ENCODE results near the gene TRAK1. TPM values are rescaled to one million over a fixed set of nuclear protein-coding genes. Genes with fewer than 3 reads are reported as not detected.
"Not testable (repeated sequence)": the region's sequence is repeated elsewhere in the genome, so short reads cannot be mapped to it uniquely, and the experiment has no call there.

Gene TRAK1
- polyA plus RNA-seq, 3 donors: 6.6 to 40.8 (median 7.0) TPM

GRCh38 chr3:42043099-42043813 lies 47.9 kb upstream of the TRAK1 start:
- Histone ChIP-seq H3K9ac (ENCODE audit: insufficient read depth, low read length, poor library complexity, severe bottlenecking) (no peak overlapping the region), H2AFZ (ENCODE audit: insufficient read depth, low read depth, low read length, poor library complexity, severe bottlenecking) (no peak overlapping the region), H4K20me1 (ENCODE audit: insufficient read depth, low read length) (peaks cover 98% of the 10 kb centered on the region), H3K9me3 (replicated peaks in 1 of 2; ENCODE audit: control insufficient read depth in 1 of 2, insufficient read depth in 1 of 2, low read length in 2 of 2) (no peaks in the 10 kb centered on the region), H3K27me3 (ENCODE audit: control insufficient read depth in 2 of 2, insufficient read depth in 2 of 2, low read length in 2 of 2) (no peaks in the 10 kb centered on the region), H3K4me1 (ENCODE audit: control insufficient read depth in 1 of 2, insufficient read depth in 2 of 2, low read length in 2 of 2) (peaks cover 0 to under 1% of the 10 kb centered on the region in 2 donors), H3K4me3 (replicated peaks in 1 of 3; ENCODE audit: low read depth in 2 of 3, low read length in 3 of 3) (no peak overlapping the region), H3K79me2 (ENCODE audit: insufficient read depth, low read length) (peaks cover 97% of the 10 kb centered on the region), H3K27ac (ENCODE audit: low read depth in 1 of 2, low read length in 2 of 2) (no peak overlapping the region), H3K36me3 (replicated peaks in 1 of 2; ENCODE audit: control insufficient read depth in 1 of 2, insufficient read depth in 2 of 2, low read length in 2 of 2) (no peaks in the 10 kb centered on the region), H3K4me2 (replicated peaks; ENCODE audit: extremely low read depth, low read length, poor library complexity, severe bottlenecking) (no peak overlapping the region)
- no peaks in the 10 kb centered on the region for H3K9me3 Mint-ChIP-seq
- no peak for DNase-seq
- H3K27ac Mint-ChIP-seq: peak overlapping the region in 4 of 7 donors; percentile 33 to 79 (median 72)
- H3K4me1 Mint-ChIP-seq: peaks cover 26% of the 10 kb centered on the region
- H3K27me3 Mint-ChIP-seq (ENCODE audit: low read depth in 3 of 3): no peaks in the 10 kb centered on the region
- H3K36me3 Mint-ChIP-seq: peaks cover 1 to 7% of the 10 kb centered on the region in 2 donors
- intact Hi-C loops (cut with micrococcal nuclease): no loop called here
- no peak overlapping the region for H3K4me3 Mint-ChIP-seq
- 97% methylated on average over 4 of the region's 9 CpGs for WGBS (ENCODE audit: insufficient coverage)
- TF ChIP-seq CTCF (IDR thresholded peaks at IDR 0.05): no peak

- intact Hi-C loops (cut with micrococcal nuclease): no loop called here
- H3K9ac ChIP-seq (ENCODE audit: insufficient read depth, low read length, poor library complexity, severe bottlenecking): no peak overlapping the region
- H3K27me3 Mint-ChIP-seq (ENCODE audit: low read depth in 3 of 3): no peaks in the 10 kb centered on the region
- 100% methylated on average over 1 of the region's 2 CpGs for WGBS (ENCODE audit: insufficient coverage)
- DNase-seq: no peak
- H3K9me3 ChIP-seq (replicated peaks in 1 of 2; ENCODE audit: control insufficient read depth in 1 of 2, insufficient read depth in 1 of 2, low read length in 2 of 2): no peaks in the 10 kb centered on the region
- no peak for TF ChIP-seq CTCF (IDR thresholded peaks at IDR 0.05)
- H3K27me3 ChIP-seq (ENCODE audit: control insufficient read depth in 2 of 2, insufficient read depth in 2 of 2, low read length in 2 of 2): no peaks in the 10 kb centered on the region
- no peaks in the 10 kb centered on the region for H3K9me3 Mint-ChIP-seq
- no peak overlapping the region for H3K4me3 Mint-ChIP-seq
- peaks cover 29% of the 10 kb centered on the region for H3K4me1 Mint-ChIP-seq
- no peak overlapping the region for H3K4me2 ChIP-seq (replicated peaks; ENCODE audit: extremely low read depth, low read length, poor library complexity, severe bottlenecking)
- H3K36me3 Mint-ChIP-seq: peaks cover 0 to 7% of the 10 kb centered on the region in 2 donors
- H4K20me1 ChIP-seq (ENCODE audit: insufficient read depth, low read length): peaks cover 99% of the 10 kb centered on the region
- H3K27ac ChIP-seq (ENCODE audit: low read depth in 1 of 2, low read length in 2 of 2): no peak overlapping the region
- peak overlapping the region in 1 of 7 donors; percentile 37 for H3K27ac Mint-ChIP-seq
- no peaks in the 10 kb centered on the region for H3K36me3 ChIP-seq (replicated peaks in 1 of 2; ENCODE audit: control insufficient read depth in 1 of 2, insufficient read depth in 2 of 2, low read length in 2 of 2)
- H2AFZ ChIP-seq (ENCODE audit: insufficient read depth, low read depth, low read length, poor library complexity, severe bottlenecking): no peak overlapping the region
- H3K4me1 ChIP-seq (ENCODE audit: control insufficient read depth in 1 of 2, insufficient read depth in 2 of 2, low read length in 2 of 2): peaks cover 0 to 5% of the 10 kb centered on the region in 2 donors
- H3K4me3 ChIP-seq (replicated peaks in 1 of 3; ENCODE audit: low read depth in 2 of 3, low read length in 3 of 3): no peak overlapping the region
- peaks cover 95% of the 10 kb centered on the region for H3K79me2 ChIP-seq (ENCODE audit: insufficient read depth, low read length)
Observed at GRCh38 chr3:42045708-42046243, 45.4 kb upstream of the TRAK1 start.

- H3K27me3 Mint-ChIP-seq (ENCODE audit: low read depth in 3 of 3); DNase-seq; H3K9me3 ChIP-seq (replicated peaks in 1 of 2; ENCODE audit: control insufficient read depth in 1 of 2, insufficient read depth in 1 of 2, low read length in 2 of 2); H3K36me3 ChIP-seq (replicated peaks in 1 of 2; ENCODE audit: control insufficient read depth in 1 of 2, insufficient read depth in 2 of 2, low read length in 2 of 2); intact Hi-C loops (cut with micrococcal nuclease); H3K4me2 ChIP-seq (replicated peaks; ENCODE audit: extremely low read depth, low read length, poor library complexity, severe bottlenecking); H3K4me1 ChIP-seq (ENCODE audit: control insufficient read depth in 1 of 2, insufficient read depth in 2 of 2, low read length in 2 of 2); H3K9ac ChIP-seq (ENCODE audit: insufficient read depth, low read length, poor library complexity, severe bottlenecking); H3K4me3 ChIP-seq (replicated peaks in 1 of 3; ENCODE audit: low read depth in 2 of 3, low read length in 3 of 3); H2AFZ ChIP-seq (ENCODE audit: insufficient read depth, low read depth, low read length, poor library complexity, severe bottlenecking); H3K27me3 ChIP-seq (ENCODE audit: control insufficient read depth in 2 of 2, insufficient read depth in 2 of 2, low read length in 2 of 2); H3K9me3 Mint-ChIP-seq: not testable (repeated sequence)
- Mint-ChIP-seq H3K4me1 (peaks cover 28% of the 10 kb centered on the region), H3K27ac (peak overlapping the region in 1 of 7 donors; percentile 67), H3K36me3 (peaks cover 1 to 10% of the 10 kb centered on the region in 2 donors), H3K4me3 (peak overlapping the region in 1 of 2 donors; percentile 7)
- Histone ChIP-seq H4K20me1 (ENCODE audit: insufficient read depth, low read length) (peaks cover 96% of the 10 kb centered on the region), H3K27ac (ENCODE audit: low read depth in 1 of 2, low read length in 2 of 2) (peak overlapping the region in 1 of 2 donors; percentile 7), H3K79me2 (ENCODE audit: insufficient read depth, low read length) (peaks cover 91% of the 10 kb centered on the region)
- 80% methylated on average over 2 of the region's 4 CpGs for WGBS (ENCODE audit: insufficient coverage)
Observed at GRCh38 chr3:42048526-42048925, 42.6 kb upstream of the TRAK1 start.

Measured in CD14-positive monocyte (primary cell).